ENCODE results near the gene SENP5.
"Not testable (repeated sequence)": the region's sequence is repeated elsewhere in the genome, so short reads cannot be mapped to it uniquely, and the experiment has no call there.

SENP5 gene

GRCh38 chr3:196849180-196849741 lies 18.5 kb upstream of the SENP5 start:
- no peak overlapping the region for H3K4me3 ChIP-seq (ENCODE audit: low read length)
- TF ChIP-seq ZNF274 (IDR thresholded peaks at IDR 0.05; ENCODE audit: low read depth, low read length): no peak

- not testable (repeated sequence) for H3K4me3 ChIP-seq (ENCODE audit: low read length)
These were observed 4.7 kb upstream of the SENP5 start for GRCh38 chr3:196863000-196863399.

DNA sequence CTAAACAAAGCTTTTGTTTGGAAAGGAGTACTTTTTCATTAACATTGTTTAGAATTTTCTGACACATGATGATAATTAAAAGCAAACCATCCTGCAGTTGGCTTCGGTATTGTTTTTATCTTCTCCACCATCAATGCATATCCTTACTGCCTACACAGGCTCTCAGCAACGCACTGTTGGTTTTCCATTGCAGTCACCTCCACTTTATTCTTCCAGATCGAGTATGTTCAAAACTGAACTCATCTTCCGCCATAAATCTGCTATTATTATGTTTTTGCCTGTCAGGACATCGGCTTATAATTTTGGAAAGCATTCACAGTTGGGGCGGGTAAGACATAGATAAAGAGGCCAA lies 589 bp upstream of the SENP5 start:
- TF ChIP-seq ZNF274 (IDR thresholded peaks at IDR 0.05; ENCODE audit: low read depth, low read length): no peak

DNA sequence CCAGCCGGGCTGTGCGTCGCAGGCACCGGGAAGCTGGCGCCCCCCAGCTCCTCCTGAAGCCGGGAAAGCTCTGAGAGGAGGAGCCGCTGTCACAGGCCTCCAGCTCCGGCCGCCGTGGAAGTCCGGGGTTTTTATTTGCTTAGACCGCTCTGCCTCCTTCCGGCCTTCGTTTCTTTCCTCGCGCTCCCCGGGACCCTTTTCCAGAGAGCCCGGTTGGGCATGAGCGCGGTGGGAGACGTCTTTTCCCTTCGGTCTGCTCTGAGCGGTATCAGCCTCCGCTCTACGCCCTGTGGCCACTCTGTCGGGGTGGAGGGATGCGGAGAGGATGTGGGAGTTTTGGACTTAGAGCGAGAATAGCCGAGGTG lies 559 bp downstream of the SENP5 start:
- peak overlapping the region; percentile 87 for H3K4me3 ChIP-seq (ENCODE audit: low read length)
- no peak for TF ChIP-seq ZNF274 (IDR thresholded peaks at IDR 0.05; ENCODE audit: low read depth, low read length)

More for the DNA sequence above, 589 bp upstream of the SENP5 start:
- peak overlapping the region; percentile 88 for H3K4me3 ChIP-seq (ENCODE audit: low read length)

GRCh38 chr3:196872316-196872715 lies 4.6 kb downstream of the SENP5 start:
- TF ChIP-seq ZNF274 (IDR thresholded peaks at IDR 0.05; ENCODE audit: low read depth, low read length): no peak
- no peak overlapping the region for H3K4me3 ChIP-seq (ENCODE audit: low read length)

DNA sequence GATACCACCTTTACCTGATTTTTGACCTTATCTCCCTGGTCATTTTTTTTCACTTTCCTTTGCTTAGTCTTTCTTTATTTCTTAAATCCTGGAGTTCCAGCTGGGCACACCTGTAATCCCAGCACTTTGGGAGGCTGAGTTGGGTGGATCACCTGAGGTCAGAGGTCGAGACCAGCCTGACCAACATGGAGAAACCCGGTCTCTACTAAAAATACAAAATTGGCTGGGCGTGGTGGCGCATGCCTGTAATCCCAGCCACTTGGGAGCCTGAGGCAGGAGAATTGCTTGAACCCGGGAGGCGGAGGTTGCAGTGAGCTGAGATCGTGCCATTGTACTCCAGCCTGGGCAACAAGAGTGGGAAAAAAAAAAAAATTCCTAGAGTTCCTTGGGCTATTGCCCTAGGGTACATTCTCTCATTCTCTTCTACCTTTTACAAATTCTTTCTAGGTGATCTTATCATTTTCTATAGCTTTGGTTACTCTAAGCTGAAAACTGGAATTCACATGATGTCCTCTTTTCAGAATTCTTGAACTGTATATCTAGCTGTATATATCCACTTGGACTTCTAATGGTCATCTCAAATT lies 6.9 kb downstream of the SENP5 start:
- not testable (repeated sequence) for H3K4me3 ChIP-seq (ENCODE audit: low read length)

GRCh38 chr3:196875258-196875657 lies 7.5 kb downstream of the SENP5 start:
- no peak for TF ChIP-seq ZNF274 (IDR thresholded peaks at IDR 0.05; ENCODE audit: low read depth, low read length)

GRCh38 chr3:196883361-196883760 lies 15.6 kb downstream of the SENP5 start:
- H3K4me3 ChIP-seq (ENCODE audit: low read length): no peak overlapping the region
- no peak for TF ChIP-seq ZNF274 (IDR thresholded peaks at IDR 0.05; ENCODE audit: low read depth, low read length)

More at GRCh38 chr3:196875258-196875657, 7.5 kb downstream of the SENP5 start:
- no peak overlapping the region for H3K4me3 ChIP-seq (ENCODE audit: low read length)

GRCh38 chr3:196886144-196886543 lies 18.4 kb downstream of the SENP5 start:
- no peak for TF ChIP-seq ZNF274 (IDR thresholded peaks at IDR 0.05; ENCODE audit: low read depth, low read length)
- no peak overlapping the region for H3K4me3 ChIP-seq (ENCODE audit: low read length)

- no peak overlapping the region for H3K4me3 ChIP-seq (ENCODE audit: low read length)
- TF ChIP-seq ZNF274 (IDR thresholded peaks at IDR 0.05; ENCODE audit: low read depth, low read length): no peak
These were observed 22.4 kb downstream of the SENP5 start for GRCh38 chr3:196889844-196890708.

GRCh38 chr3:196894557-196895295 lies 27.0 kb downstream of the SENP5 start:
- H3K4me3 ChIP-seq (ENCODE audit: low read length): no peak overlapping the region
- no peak for TF ChIP-seq ZNF274 (IDR thresholded peaks at IDR 0.05; ENCODE audit: low read depth, low read length)

DNA sequence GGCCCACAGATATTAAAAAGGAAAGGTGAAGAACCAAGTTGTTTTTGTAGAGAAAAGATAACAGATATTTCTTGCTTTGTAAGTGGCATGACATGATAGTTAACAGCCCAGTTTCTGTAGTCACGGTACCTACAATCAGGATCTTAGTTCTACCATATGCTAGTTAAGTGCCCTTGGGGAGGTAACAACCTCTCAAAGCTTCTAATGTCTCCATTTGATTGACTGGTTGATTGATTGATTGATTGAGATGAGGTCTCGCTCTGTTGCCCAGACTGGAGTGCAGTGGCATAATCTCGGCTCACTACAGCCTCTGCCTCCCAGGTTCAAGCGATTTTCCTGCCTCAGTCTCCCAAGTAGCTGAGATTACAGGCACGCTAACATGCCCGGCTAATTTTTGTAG lies 28.5 kb downstream of the SENP5 start:
- TF ChIP-seq ZNF274 (IDR thresholded peaks at IDR 0.05; ENCODE audit: low read depth, low read length): no peak
- no peak overlapping the region for H3K4me3 ChIP-seq (ENCODE audit: low read length)

DNA sequence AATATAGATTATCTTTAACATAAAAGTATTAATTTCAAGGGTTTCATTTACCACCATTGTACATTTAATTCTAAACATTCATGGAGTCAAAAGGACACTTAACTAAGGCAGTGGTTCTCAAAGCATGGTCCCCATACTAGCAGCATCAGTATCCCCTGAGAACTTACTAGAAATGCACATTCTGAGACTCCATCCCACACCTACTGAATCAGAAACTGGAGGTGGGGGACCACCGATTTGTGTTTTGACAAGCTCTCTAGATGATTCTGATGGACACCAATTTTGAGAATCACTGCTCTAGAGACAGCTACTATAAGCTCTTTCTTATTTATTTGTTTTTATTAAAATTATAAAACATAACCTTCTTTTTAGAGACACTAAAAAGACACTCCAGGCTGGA lies 34.0 kb downstream of the SENP5 start:
- no peak for TF ChIP-seq ZNF274 (IDR thresholded peaks at IDR 0.05; ENCODE audit: low read depth, low read length)
- no peak overlapping the region for H3K4me3 ChIP-seq (ENCODE audit: low read length)

GRCh38 chr3:196902296-196902695 lies 34.6 kb downstream of the SENP5 start:
- no peak for TF ChIP-seq ZNF274 (IDR thresholded peaks at IDR 0.05; ENCODE audit: low read depth, low read length)
- no peak overlapping the region for H3K4me3 ChIP-seq (ENCODE audit: low read length)

DNA sequence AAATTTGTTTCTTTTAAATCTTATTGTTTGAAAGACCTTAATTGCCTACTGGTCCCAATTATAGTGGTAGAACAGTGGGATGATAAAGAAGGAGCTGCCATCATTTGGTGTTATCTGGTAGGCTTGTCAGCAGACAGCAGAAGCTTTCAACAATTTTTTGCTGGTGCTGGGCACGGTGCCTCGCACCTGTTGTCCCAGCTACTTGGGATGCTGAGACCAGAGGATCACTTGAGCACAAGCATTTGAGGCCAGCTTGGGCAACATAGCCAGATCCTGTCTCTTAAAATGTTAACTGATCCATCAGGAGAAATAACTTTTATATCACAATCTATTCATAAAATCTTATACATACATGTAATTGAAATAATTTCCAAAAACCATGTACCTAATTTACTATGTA lies 36.0 kb downstream of the SENP5 start:
- no peak for TF ChIP-seq ZNF274 (IDR thresholded peaks at IDR 0.05; ENCODE audit: low read depth, low read length)
- no peak overlapping the region for H3K4me3 ChIP-seq (ENCODE audit: low read length)

Data from GM08714 (cell line).